ENCODE results near the gene YAP1. TPM values are rescaled to one million over a fixed set of nuclear protein-coding genes. Genes with fewer than 3 reads are reported as not detected.

YAP1 gene
- total and polyA plus RNA-seq, 7 experiments from 2014 or later: 0.15 TPM; not detected in 6

GRCh38 chr11:102171101-102171500 lies 60.9 kb downstream of the YAP1 start:
- Mint-ChIP-seq H3K4me3 (no peak overlapping the region), H3K9me3 (peaks cover 0 to 4% (median 0%) of the 10 kb centered on the region in 11 donors), H3K36me3 (no peaks in the 10 kb centered on the region), H3K27me3 (peaks cover 6 to 44% (median 15%) of the 10 kb centered on the region in 5 donors), H3K27ac (no peak overlapping the region), H3K4me1 (no peaks in the 10 kb centered on the region)
- intact Hi-C loops (cut with micrococcal nuclease): no loop called here
- DNase-seq (no peak), ATAC-seq (no peak)
- no peak overlapping the region for H3K4me3 ChIP-seq (ENCODE audit: low read length)
- CTCF ChIA-PET: no interaction called here
- H3K4me1 ChIP-seq (ENCODE audit: control insufficient read depth in 2 of 2, insufficient read depth in 2 of 2, low read length in 2 of 2): no peaks in the 10 kb centered on the region
- H3K36me3 ChIP-seq (ENCODE audit: control insufficient read depth in 2 of 3, insufficient read depth in 3 of 3, low read length in 3 of 3): no peaks in the 10 kb centered on the region
- no peaks in the 10 kb centered on the region for H3K9me3 ChIP-seq (ENCODE audit: control insufficient read depth in 2 of 3, low read length in 3 of 3)
- POLR2A ChIA-PET: no interaction called here
- H3K27me3 ChIP-seq (ENCODE audit: control insufficient read depth in 2 of 2, insufficient read depth in 2 of 2, low read length in 2 of 2): no peaks in the 10 kb centered on the region
- no peak overlapping the region for H3K27ac ChIP-seq (ENCODE audit: low read depth, low read length)

GRCh38 chr11:102172127-102172848 lies 62.0 kb downstream of the YAP1 start:
- POLR2A ChIA-PET: no interaction called here

GRCh38 chr11:102177126-102177525 lies 66.9 kb downstream of the YAP1 start:
- no peaks in the 10 kb centered on the region for H3K36me3 Mint-ChIP-seq
- H3K4me1 Mint-ChIP-seq: peaks cover 0 to 4% (median 0%) of the 10 kb centered on the region in 7 donors
- ChIA-PET POLR2A (no interaction called here), CTCF (no interaction called here)
- ATAC-seq (no peak), DNase-seq (no peak)
- peaks cover 2 to 27% (median 10%) of the 10 kb centered on the region in 5 donors for H3K27me3 Mint-ChIP-seq
- peaks cover 0 to 3% (median 0%) of the 10 kb centered on the region in 11 donors for H3K9me3 Mint-ChIP-seq
- H3K9me3 ChIP-seq (ENCODE audit: control insufficient read depth in 2 of 3, low read length in 3 of 3): no peaks in the 10 kb centered on the region
- no peaks in the 10 kb centered on the region for H3K4me1 ChIP-seq (ENCODE audit: control insufficient read depth in 2 of 2, insufficient read depth in 2 of 2, low read length in 2 of 2)
- H3K4me3 ChIP-seq (ENCODE audit: low read length): no peak overlapping the region
- intact Hi-C loops (cut with micrococcal nuclease): no loop called here
- H3K4me3 Mint-ChIP-seq: no peak overlapping the region
- H3K27ac Mint-ChIP-seq: no peak overlapping the region
- H3K27ac ChIP-seq (ENCODE audit: low read depth, low read length): no peak overlapping the region
- no peaks in the 10 kb centered on the region for H3K36me3 ChIP-seq (ENCODE audit: control insufficient read depth in 2 of 3, insufficient read depth in 3 of 3, low read length in 3 of 3)
- no peaks in the 10 kb centered on the region for H3K27me3 ChIP-seq (ENCODE audit: control insufficient read depth in 2 of 2, insufficient read depth in 2 of 2, low read length in 2 of 2)

More at GRCh38 chr11:102172127-102172848, 62.0 kb downstream of the YAP1 start:
- no peak overlapping the region for H3K4me3 ChIP-seq (ENCODE audit: low read length)
- Mint-ChIP-seq H3K4me3 (no peak overlapping the region), H3K27me3 (peaks cover 5 to 37% (median 13%) of the 10 kb centered on the region in 5 donors), H3K4me1 (peaks cover 0 to 4% (median 0%) of the 10 kb centered on the region in 7 donors), H3K9me3 (peaks cover 0 to 3% (median 0%) of the 10 kb centered on the region in 11 donors), H3K36me3 (no peaks in the 10 kb centered on the region), H3K27ac (no peak overlapping the region)
- DNase-seq (no peak), ATAC-seq (no peak)
- no peaks in the 10 kb centered on the region for H3K36me3 ChIP-seq (ENCODE audit: control insufficient read depth in 2 of 3, insufficient read depth in 3 of 3, low read length in 3 of 3)
- H3K27me3 ChIP-seq (ENCODE audit: control insufficient read depth in 2 of 2, insufficient read depth in 2 of 2, low read length in 2 of 2): no peaks in the 10 kb centered on the region
- CTCF ChIA-PET: no interaction called here
- intact Hi-C loops (cut with micrococcal nuclease): no loop called here
- no peaks in the 10 kb centered on the region for H3K9me3 ChIP-seq (ENCODE audit: control insufficient read depth in 2 of 3, low read length in 3 of 3)
- no peak overlapping the region for H3K27ac ChIP-seq (ENCODE audit: low read depth, low read length)
- no peaks in the 10 kb centered on the region for H3K4me1 ChIP-seq (ENCODE audit: control insufficient read depth in 2 of 2, insufficient read depth in 2 of 2, low read length in 2 of 2)

- ChIA-PET CTCF (no interaction called here), POLR2A (no interaction called here)
- intact Hi-C loops (cut with micrococcal nuclease): no loop called here
- Histone ChIP-seq H3K27me3 (ENCODE audit: control insufficient read depth in 2 of 2, insufficient read depth in 2 of 2, low read length in 2 of 2) (no peaks in the 10 kb centered on the region), H3K27ac (ENCODE audit: low read depth, low read length) (no peak overlapping the region), H3K36me3 (ENCODE audit: control insufficient read depth in 2 of 3, insufficient read depth in 3 of 3, low read length in 3 of 3) (no peaks in the 10 kb centered on the region), H3K4me1 (ENCODE audit: control insufficient read depth in 2 of 2, insufficient read depth in 2 of 2, low read length in 2 of 2) (no peaks in the 10 kb centered on the region), H3K4me3 (ENCODE audit: low read length) (no peak overlapping the region), H3K9me3 (ENCODE audit: control insufficient read depth in 2 of 3, low read length in 3 of 3) (no peaks in the 10 kb centered on the region)
- H3K9me3 Mint-ChIP-seq: peaks cover 0 to 3% (median 0%) of the 10 kb centered on the region in 11 donors
- no peak overlapping the region for H3K27ac Mint-ChIP-seq
- H3K27me3 Mint-ChIP-seq: peaks cover 0 to 18% (median 4%) of the 10 kb centered on the region in 5 donors
- H3K4me3 Mint-ChIP-seq: no peak overlapping the region
- H3K36me3 Mint-ChIP-seq: no peaks in the 10 kb centered on the region
- ATAC-seq (no peak), DNase-seq (no peak)
- H3K4me1 Mint-ChIP-seq: peaks cover 0 to 4% (median 0%) of the 10 kb centered on the region in 7 donors
Measured at GRCh38 chr11:102177974-102178631, 67.9 kb downstream of the YAP1 start.

GRCh38 chr11:102179371-102179770 lies 69.1 kb downstream of the YAP1 start:
- H3K4me3 Mint-ChIP-seq: no peak overlapping the region
- no peak for DNase-seq
- no peak for ATAC-seq
- H3K4me1 Mint-ChIP-seq: peaks cover 0 to 4% (median 0%) of the 10 kb centered on the region in 7 donors
- no peaks in the 10 kb centered on the region for H3K9me3 ChIP-seq (ENCODE audit: control insufficient read depth in 2 of 3, low read length in 3 of 3)
- POLR2A ChIA-PET: no interaction called here
- H3K27ac ChIP-seq (ENCODE audit: low read depth, low read length): no peak overlapping the region
- no peaks in the 10 kb centered on the region for H3K36me3 ChIP-seq (ENCODE audit: control insufficient read depth in 2 of 3, insufficient read depth in 3 of 3, low read length in 3 of 3)
- no peak overlapping the region for H3K27ac Mint-ChIP-seq
- peaks cover 0 to 3% (median 0%) of the 10 kb centered on the region in 11 donors for H3K9me3 Mint-ChIP-seq
- intact Hi-C loops (cut with micrococcal nuclease): no loop called here
- H3K4me3 ChIP-seq (ENCODE audit: low read length): no peak overlapping the region
- H3K27me3 ChIP-seq (ENCODE audit: control insufficient read depth in 2 of 2, insufficient read depth in 2 of 2, low read length in 2 of 2): no peaks in the 10 kb centered on the region
- CTCF ChIA-PET: interaction anchor here (0.5 kb wide), 1 partner anchor 172 kb away, joined by 3 read pairs; no protein-coding TSS in a partner anchor
- peaks cover 0 to 10% (median 4%) of the 10 kb centered on the region in 5 donors for H3K27me3 Mint-ChIP-seq
- no peaks in the 10 kb centered on the region for H3K36me3 Mint-ChIP-seq
- H3K4me1 ChIP-seq (ENCODE audit: control insufficient read depth in 2 of 2, insufficient read depth in 2 of 2, low read length in 2 of 2): no peaks in the 10 kb centered on the region

GRCh38 chr11:102184269-102184987 lies 74.2 kb downstream of the YAP1 start:
- ATAC-seq (no peak), DNase-seq (no peak)
- ChIA-PET CTCF (no interaction called here), POLR2A (no interaction called here)
- H3K4me3 ChIP-seq (ENCODE audit: low read length): no peak overlapping the region
- intact Hi-C loops (cut with micrococcal nuclease): no loop called here
- H3K27ac ChIP-seq (ENCODE audit: low read depth, low read length): no peak overlapping the region
- H3K36me3 ChIP-seq (ENCODE audit: control insufficient read depth in 2 of 3, insufficient read depth in 3 of 3, low read length in 3 of 3): no peaks in the 10 kb centered on the region
- no peak overlapping the region for H3K27ac Mint-ChIP-seq
- H3K27me3 ChIP-seq (ENCODE audit: control insufficient read depth in 2 of 2, insufficient read depth in 2 of 2, low read length in 2 of 2): no peaks in the 10 kb centered on the region
- no peaks in the 10 kb centered on the region for H3K4me1 Mint-ChIP-seq
- peaks cover 0 to 3% (median 0%) of the 10 kb centered on the region in 11 donors for H3K9me3 Mint-ChIP-seq
- H3K36me3 Mint-ChIP-seq: no peaks in the 10 kb centered on the region
- peaks cover 4 to 17% (median 11%) of the 10 kb centered on the region in 5 donors for H3K27me3 Mint-ChIP-seq
- H3K4me3 Mint-ChIP-seq: no peak overlapping the region
- H3K9me3 ChIP-seq (ENCODE audit: control insufficient read depth in 2 of 3, low read length in 3 of 3): no peaks in the 10 kb centered on the region
- H3K4me1 ChIP-seq (ENCODE audit: control insufficient read depth in 2 of 2, insufficient read depth in 2 of 2, low read length in 2 of 2): no peaks in the 10 kb centered on the region
